GM06990 (cell line): ENCODE measurements around the gene PPP2R3B.
"Not testable (repeated sequence)": the region's sequence is repeated elsewhere in the genome, so short reads cannot be mapped to it uniquely, and the experiment has no call there.

ENCODE experiments used
- DNase-seq: peaks from one replicate; pipeline ENCODE4 v3.0.0-alpha.2; 2011; ENCODE audit not compliant: insufficient read length; ENCODE audit errors: extremely low read depth
- H3K27me3 ChIP-seq: replicated peaks from 2 replicates; pipeline ENCODE4 v1.6.0; 2011; ENCODE audit warnings: low read length; ENCODE audit not compliant: control insufficient read depth, insufficient read depth
- H3K36me3 ChIP-seq: 2 replicates; pipeline ENCODE4 v1.5.1; 2011; ENCODE audit warnings: low read length; ENCODE audit not compliant: control insufficient read depth, insufficient read depth
- H3K4me3 ChIP-seq: replicated peaks from 2 replicates; pipeline ENCODE4 v1.5.1; 2011; ENCODE audit warnings: low read depth, mild to moderate bottlenecking, control low read depth, low read length
- CTCF ChIP-seq: IDR thresholded peaks from 2 replicates; pipeline ENCODE4 v1.5.1; 2011; ENCODE audit warnings: low read length, control low read depth, mild to moderate bottlenecking, inconsistent platforms; ENCODE audit not compliant: insufficient read depth, poor library complexity, severe bottlenecking

Gene PPP2R3B

DNA sequence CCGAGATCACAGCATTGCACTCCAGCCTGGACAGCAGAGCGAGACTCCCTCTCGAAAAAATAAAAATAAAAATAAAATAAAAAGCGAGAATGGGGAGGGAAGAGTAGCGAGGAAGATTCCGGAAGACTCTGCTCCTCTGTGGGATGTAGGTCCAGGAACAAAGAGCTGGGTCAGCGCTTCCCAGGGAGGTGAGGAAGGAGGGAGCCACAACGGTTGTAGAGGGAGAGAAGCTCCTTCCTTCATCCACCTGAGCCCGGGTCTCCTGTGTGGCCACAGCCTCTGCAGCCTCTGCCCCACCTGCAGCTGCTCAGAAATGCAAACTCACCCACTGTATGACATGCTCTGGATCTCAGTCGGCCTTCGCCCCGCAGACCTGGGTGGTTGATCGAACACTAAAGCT lies 3.8 kb upstream of the PPP2R3B start:
- no peak for DNase-seq

GRCh38 chrX:389021-389441 lies 2.3 kb upstream of the PPP2R3B start:
- DNase-seq, result no peak
- no peak overlapping the region for H3K4me3 ChIP-seq

More for the DNA sequence above, 3.8 kb upstream of the PPP2R3B start:
- TF ChIP-seq CTCF, result no peak
- Histone ChIP-seq H3K27me3 (no peaks in the 10 kb centered on the region), H3K4me3 (no peak overlapping the region), H3K36me3 (no peaks in the 10 kb centered on the region; the same call in 1 of the 2 replicates)

DNA sequence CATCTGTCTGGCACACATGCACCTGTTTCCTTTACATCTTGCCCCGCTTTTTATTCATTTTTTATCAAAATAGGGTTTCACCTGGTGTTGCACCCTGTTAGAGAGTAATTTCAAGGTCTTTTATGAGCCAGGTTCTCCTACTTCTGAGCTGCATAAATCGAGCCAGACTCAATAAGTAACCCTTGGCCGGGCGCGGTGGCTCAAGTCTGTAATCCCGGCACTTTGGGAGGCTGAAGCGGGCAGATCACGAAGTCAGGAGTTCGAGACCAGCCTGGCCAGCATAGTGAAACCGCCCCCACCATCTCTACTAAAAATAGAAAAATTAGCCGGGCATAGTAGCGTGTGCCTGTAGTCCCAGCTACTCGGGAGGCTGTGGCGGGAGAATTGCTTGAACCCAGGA lies 1.0 kb upstream of the PPP2R3B start:
- Histone ChIP-seq H3K36me3 (no peaks in the 10 kb centered on the region; the same call in 1 of the 2 replicates), H3K4me3 (peak overlapping the region; percentile 60), H3K27me3 (no peaks in the 10 kb centered on the region)
- DNase-seq, result no peak
- TF ChIP-seq CTCF, result no peak

More at GRCh38 chrX:389021-389441, 2.3 kb upstream of the PPP2R3B start:
- Histone ChIP-seq H3K27me3 (no peaks in the 10 kb centered on the region), H3K36me3 (no peaks in the 10 kb centered on the region; the same call in 1 of the 2 replicates)
- no peak for TF ChIP-seq CTCF

DNA sequence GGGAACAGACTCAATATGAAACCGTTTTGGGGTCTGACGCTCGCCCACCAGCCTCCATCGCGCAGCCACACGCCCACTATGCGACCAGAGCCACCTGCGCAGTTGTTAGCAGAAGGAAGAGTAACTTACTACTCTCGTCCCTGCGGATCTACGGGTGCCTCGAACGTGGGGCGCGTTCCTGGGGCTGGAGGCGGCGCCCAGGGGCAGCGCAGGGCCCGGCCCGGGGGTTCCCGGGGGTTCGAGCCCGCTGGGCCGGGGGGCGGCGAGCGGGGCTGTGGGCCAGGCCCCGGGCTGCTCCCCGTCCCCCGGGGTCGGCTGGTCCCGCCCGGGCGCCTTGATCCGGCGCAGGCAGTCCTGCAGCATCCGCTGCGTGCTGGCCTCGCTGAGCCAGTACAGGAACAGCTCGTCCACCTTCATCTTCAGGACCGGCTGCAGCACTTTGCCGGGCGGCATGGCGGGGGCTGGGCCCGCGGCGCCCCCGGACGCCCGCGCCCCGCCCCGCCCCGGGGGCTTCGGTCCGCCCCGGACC lies 404 bp downstream of the PPP2R3B start:
- DNase-seq, result peak; percentile 67
- no peaks in the 10 kb centered on the region for H3K36me3 ChIP-seq
- no peaks in the 10 kb centered on the region for H3K27me3 ChIP-seq
- no peak for TF ChIP-seq CTCF
- H3K4me3 ChIP-seq, result peak overlapping the region; percentile 89

- H3K4me3 ChIP-seq, result peak overlapping the region; percentile 89
- not testable (repeated sequence) for DNase-seq, H3K27me3 ChIP-seq, H3K36me3 ChIP-seq
Observed at GRCh38 chrX:385736-386135, 971 bp downstream of the PPP2R3B start.

GRCh38 chrX:384861-385260 lies 1.8 kb downstream of the PPP2R3B start:
- Histone ChIP-seq H3K36me3 (no peaks in the 10 kb centered on the region), H3K4me3 (no peak overlapping the region), H3K27me3 (no peaks in the 10 kb centered on the region)
- no peak for DNase-seq
- no peak for TF ChIP-seq CTCF
